PC-9 (cell line): ENCODE data around the gene TROAP. TPM values are rescaled to one million over a fixed set of nuclear protein-coding genes. Genes with fewer than 3 reads are reported as not detected.
"Not testable (repeated sequence)": the region's sequence is repeated elsewhere in the genome, so short reads cannot be mapped to it uniquely, and the experiment has no call there.

Experiments
- BruUV-seq: library from RNA; stranded (reverse); fragments of 400-500 nt; replicated peaks from 2 replicates; lab custom pipeline; 2021; lab: Mats Ljungman, UMichigan
- CTCF ChIA-PET: fragments of 300-600 bp; sonication (Branson Sonifier 250); formaldehyde crosslinking; loops from one replicate; lab custom pipeline; 2022; ENCODE audit warnings: antibody characterized with exemption; lab: Charles Lee
- POLR2A ChIA-PET: fragments of 300-600 bp; sonication (Branson Sonifier 250); formaldehyde crosslinking; loops from one replicate; lab custom pipeline; 2022; ENCODE audit warnings: antibody characterized with exemption; ENCODE audit not compliant: unreplicated experiment; lab: Charles Lee
- DNase-seq, 2 experiments: peaks; one replicate each; pipeline versions ENCODE4 v3.0.0 to v3.0.0-alpha.2; 2015 to 2022; ENCODE audit warnings: mixed read lengths in 1 of 2
- H2AFZ ChIP-seq: fragments of 200-600 bp; sonication (generic); 2 replicates; pipeline ENCODE4 v1.8.1; 2017; ENCODE audit warnings: antibody characterized with exemption
- H3F3A ChIP-seq: fragments of 200-600 bp; sonication (generic); 2 replicates; pipeline ENCODE4 v1.8.1; 2017; ENCODE audit warnings: antibody characterized with exemption, mild to moderate bottlenecking, low read depth; ENCODE audit not compliant: insufficient read depth
- H3K27ac ChIP-seq: fragments of 200-600 bp; sonication (generic); 2 replicates; pipeline ENCODE4 v1.6.1; 2016; ENCODE audit warnings: mixed run types
- H3K27me3 ChIP-seq: fragments of 200-600 bp; sonication (generic); 2 replicates; pipeline ENCODE4 v1.6.1; 2016; ENCODE audit warnings: low read depth, mixed run types; ENCODE audit not compliant: insufficient read depth
- H3K36me3 ChIP-seq: fragments of 200-600 bp; sonication (generic); 2 replicates; pipeline ENCODE4 v1.6.1; 2016; ENCODE audit warnings: low read depth, mixed run types
- H3K4me1 ChIP-seq: fragments of 200-600 bp; sonication (generic); replicated peaks from 2 replicates; pipeline ENCODE4 v1.6.1; 2016; ENCODE audit warnings: mixed run types; ENCODE audit not compliant: insufficient read depth
- H3K4me2 ChIP-seq: fragments of 200-600 bp; sonication (generic); 2 replicates; pipeline ENCODE4 v1.6.1; 2017; ENCODE audit warnings: mixed run types
- H3K4me3 ChIP-seq: fragments of 200-600 bp; sonication (generic); 2 replicates; pipeline ENCODE4 v1.6.1; 2016; ENCODE audit warnings: mixed run types
- H3K79me2 ChIP-seq: fragments of 200-600 bp; sonication (generic); 2 replicates; pipeline ENCODE4 v1.6.1; 2017; ENCODE audit warnings: low read depth, mixed run types
- H3K9me2 ChIP-seq: fragments of 200-600 bp; sonication (generic); 2 replicates; pipeline ENCODE4 v1.8.1; 2017; ENCODE audit warnings: mild to moderate bottlenecking; ENCODE audit not compliant: insufficient read depth
- H3K9me3 ChIP-seq: fragments of 200-600 bp; sonication (generic); 2 replicates; pipeline ENCODE4 v1.8.1; 2016; ENCODE audit warnings: low read depth; ENCODE audit not compliant: insufficient read depth
- H4K20me1 ChIP-seq: fragments of 200-600 bp; sonication (generic); 2 replicates; pipeline ENCODE4 v1.8.1; 2017; ENCODE audit not compliant: insufficient read depth
- EZH2 ChIP-seq: fragments of 200-600 bp; sonication (generic); IDR thresholded peaks from 2 replicates; pipeline ENCODE4 v1.8.0; 2017; ENCODE audit warnings: antibody characterized with exemption, low read depth
- intact Hi-C: fragments of 100-400 bp; cut with micrococcal nuclease; formaldehyde crosslinking; loops from one replicate; pipeline ENCODE4 v1.10.0; 2022; ENCODE audit not compliant: unreplicated experiment
- total RNA-seq: library from RNA; stranded (reverse); gene quantifications from 2 replicates; pipeline ENCODE4 v1.2.3, GENCODE V29; 2021
- TF ChIP-seq, protein P1 (sequence below): fragments of 200-600 bp; sonication (generic); conservative IDR thresholded peaks from 2 replicates; pipeline ENCODE4 v1.6.1; 2017; ENCODE audit warnings: mixed run types, antibody characterized with exemption, mild to moderate bottlenecking, moderate library complexity

The TROAP gene
- total RNA-seq, 1 experiment from 2014 or later = 79.9 TPM

DNA sequence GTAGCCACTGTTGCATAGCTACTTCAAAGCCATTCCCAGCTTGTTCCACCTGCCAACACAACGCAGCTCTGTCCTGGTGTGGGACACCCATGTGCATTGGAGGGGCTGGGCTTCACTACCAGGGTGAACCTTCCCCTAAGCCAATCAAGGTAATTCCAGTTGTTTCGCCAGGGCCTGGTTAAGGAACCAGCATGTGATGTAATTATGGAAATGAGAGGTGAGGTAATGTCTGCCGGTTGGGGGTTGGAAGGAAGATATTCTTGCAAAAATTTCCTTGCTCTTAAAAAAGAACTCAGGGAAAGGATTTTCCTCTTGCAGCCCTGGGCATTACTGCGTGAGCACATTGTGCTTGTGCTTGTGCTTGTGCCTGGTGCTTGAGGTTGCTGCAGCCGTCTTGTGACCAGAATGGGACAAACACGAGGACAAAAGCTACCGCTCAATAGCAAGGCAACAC is 43.3 kb upstream of the TROAP start:
- Histone ChIP-seq H3K9me2 (no peaks in the 10 kb centered on the region), H3K27me3 (no peaks in the 10 kb centered on the region), H3K36me3 (no peaks in the 10 kb centered on the region), H3F3A (peaks cover 18% of the 10 kb centered on the region), H3K27ac (no peak overlapping the region), H2AFZ (no peak overlapping the region), H3K9me3 (no peaks in the 10 kb centered on the region), H3K4me1 (no peaks in the 10 kb centered on the region), H3K4me2 (no peak overlapping the region), H3K4me3 (no peak overlapping the region), H3K79me2 (no peaks in the 10 kb centered on the region), H4K20me1 (peaks cover under 1% of the 10 kb centered on the region; the same call in 1 of the 2 replicates)
- CTCF ChIA-PET = no interaction called here
- no peak for DNase-seq
- POLR2A ChIA-PET = no interaction called here
- TF ChIP-seq, protein P1, sequence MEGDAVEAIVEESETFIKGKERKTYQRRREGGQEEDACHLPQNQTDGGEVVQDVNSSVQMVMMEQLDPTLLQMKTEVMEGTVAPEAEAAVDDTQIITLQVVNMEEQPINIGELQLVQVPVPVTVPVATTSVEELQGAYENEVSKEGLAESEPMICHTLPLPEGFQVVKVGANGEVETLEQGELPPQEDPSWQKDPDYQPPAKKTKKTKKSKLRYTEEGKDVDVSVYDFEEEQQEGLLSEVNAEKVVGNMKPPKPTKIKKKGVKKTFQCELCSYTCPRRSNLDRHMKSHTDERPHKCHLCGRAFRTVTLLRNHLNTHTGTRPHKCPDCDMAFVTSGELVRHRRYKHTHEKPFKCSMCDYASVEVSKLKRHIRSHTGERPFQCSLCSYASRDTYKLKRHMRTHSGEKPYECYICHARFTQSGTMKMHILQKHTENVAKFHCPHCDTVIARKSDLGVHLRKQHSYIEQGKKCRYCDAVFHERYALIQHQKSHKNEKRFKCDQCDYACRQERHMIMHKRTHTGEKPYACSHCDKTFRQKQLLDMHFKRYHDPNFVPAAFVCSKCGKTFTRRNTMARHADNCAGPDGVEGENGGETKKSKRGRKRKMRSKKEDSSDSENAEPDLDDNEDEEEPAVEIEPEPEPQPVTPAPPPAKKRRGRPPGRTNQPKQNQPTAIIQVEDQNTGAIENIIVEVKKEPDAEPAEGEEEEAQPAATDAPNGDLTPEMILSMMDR = no peak
- no peak for TF ChIP-seq EZH2
- intact Hi-C loops = no loop called here
- BruUV-seq = no TSS peak

DNA sequence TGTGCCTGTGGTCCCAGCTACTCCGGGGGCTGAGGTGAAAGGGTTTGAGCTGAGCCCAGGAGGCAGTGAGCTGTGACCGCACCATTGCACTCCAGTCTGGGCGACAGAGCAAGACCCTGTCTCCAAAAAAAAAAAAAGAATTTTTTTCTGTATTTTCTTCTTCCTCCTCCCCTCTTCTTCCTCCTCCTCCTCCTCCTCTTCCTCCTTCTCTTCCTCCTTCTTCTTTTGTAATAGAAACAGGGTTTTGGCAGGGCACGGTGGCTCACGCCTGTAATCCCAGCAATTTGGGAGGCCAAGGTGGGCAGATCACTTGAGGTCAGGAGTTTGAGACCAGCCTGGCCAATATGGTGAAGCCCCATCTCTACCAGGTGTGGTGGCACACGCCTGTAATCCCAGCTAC is 42.5 kb upstream of the TROAP start:
- H3K79me2 ChIP-seq, H3F3A ChIP-seq, H3K27me3 ChIP-seq, H2AFZ ChIP-seq, intact Hi-C loops, H3K4me2 ChIP-seq, DNase-seq, H3K4me3 ChIP-seq, H3K4me1 ChIP-seq, H4K20me1 ChIP-seq, CTCF ChIA-PET, H3K9me2 ChIP-seq, H3K36me3 ChIP-seq, BruUV-seq, H3K9me3 ChIP-seq, H3K27ac ChIP-seq: not testable (repeated sequence)
- POLR2A ChIA-PET = interaction anchor here (0.6 kb wide), 1 partner anchor 174 kb away, joined by 3 read pairs; no protein-coding TSS in a partner anchor

DNA sequence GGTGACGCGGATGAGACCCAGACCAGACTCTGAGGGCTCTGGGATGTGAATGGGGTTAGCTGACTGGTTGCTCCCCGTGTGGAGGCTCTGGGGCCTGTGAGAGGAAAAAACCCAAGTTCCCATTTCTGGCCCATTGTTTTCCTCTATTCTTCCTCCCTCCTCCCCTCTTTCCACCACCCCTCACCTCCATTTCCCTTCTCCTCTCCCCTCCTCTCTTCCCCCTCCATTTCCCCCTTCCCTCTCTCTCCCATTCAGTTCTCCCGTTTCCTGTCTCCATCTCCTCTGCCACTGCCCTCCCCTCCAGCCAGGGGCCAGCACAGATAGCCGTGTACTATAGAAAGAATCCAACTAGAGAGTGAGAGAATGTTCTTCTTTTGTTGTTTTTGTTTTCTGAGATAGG is 40.8 kb upstream of the TROAP start:
- Histone ChIP-seq H2AFZ (no peak overlapping the region), H3F3A (no peaks in the 10 kb centered on the region; the same call in 1 of the 2 replicates), H3K36me3 (no peaks in the 10 kb centered on the region), H3K27ac (no peak overlapping the region), H3K4me2 (no peak overlapping the region), H3K27me3 (no peaks in the 10 kb centered on the region), H4K20me1 (no peaks in the 10 kb centered on the region), H3K9me3 (no peaks in the 10 kb centered on the region), H3K9me2 (no peaks in the 10 kb centered on the region), H3K4me1 (no peaks in the 10 kb centered on the region), H3K4me3 (no peak overlapping the region), H3K79me2 (no peaks in the 10 kb centered on the region)
- DNase-seq = no peak
- BruUV-seq = no TSS peak
- TF ChIP-seq EZH2 = no peak
- TF ChIP-seq, protein P1 = no peak
- ChIA-PET POLR2A (interaction anchor here (0.7 kb wide), 1 partner anchor 41 kb away, joined by 6 read pairs; the partner anchor contains the start of gene TROAP), CTCF (no interaction called here)
- intact Hi-C loops = no loop called here

DNA sequence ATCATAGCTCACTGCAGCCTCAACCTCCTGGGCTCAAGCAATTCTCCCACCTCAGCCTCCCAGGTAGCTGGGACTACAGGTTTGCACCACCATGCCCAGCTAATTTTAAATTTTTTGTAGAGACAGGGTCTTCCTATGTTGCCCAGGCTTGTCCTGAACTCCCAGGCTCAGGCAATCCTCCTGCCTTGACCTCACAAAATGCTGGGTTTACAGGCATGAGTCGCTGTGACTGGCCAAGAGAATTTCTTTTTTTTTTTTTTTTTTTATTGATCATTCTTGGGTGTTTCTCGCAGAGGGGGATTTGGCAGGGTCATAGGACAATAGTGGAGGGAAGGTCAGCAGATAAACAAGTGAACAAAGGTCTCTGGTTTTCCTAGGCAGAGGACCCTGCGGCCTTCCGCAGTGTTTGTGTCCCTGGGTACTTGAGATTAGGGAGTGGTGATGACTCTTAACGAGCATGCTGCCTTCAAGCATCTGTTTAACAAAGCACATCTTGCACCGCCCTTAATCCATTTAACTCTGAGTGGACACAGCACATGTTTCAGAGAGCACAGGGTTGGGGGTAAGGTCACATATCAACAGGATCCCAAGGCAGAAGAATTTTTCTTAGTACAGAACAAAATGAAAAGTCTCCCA is 40.2 kb upstream of the TROAP start:
- DNase-seq, H2AFZ ChIP-seq, H3K9me3 ChIP-seq, H3K27ac ChIP-seq, intact Hi-C loops, H4K20me1 ChIP-seq, POLR2A ChIA-PET, H3K4me2 ChIP-seq, H3K36me3 ChIP-seq, CTCF ChIA-PET, H3K27me3 ChIP-seq, H3K79me2 ChIP-seq, H3K9me2 ChIP-seq, H3F3A ChIP-seq, H3K4me3 ChIP-seq, H3K4me1 ChIP-seq, BruUV-seq: not testable (repeated sequence)
